ENCODE data around the gene MRPL10.
"Not testable (repeated sequence)": the region's sequence is repeated elsewhere in the genome, so short reads cannot be mapped to it uniquely, and the experiment has no call there.

The MRPL10 gene

GRCh38 chr17:47785538-47786123 is 45.7 kb downstream of the MRPL10 start:
- DNase-seq = no peak

GRCh38 chr17:47781397-47781796 is 49.9 kb downstream of the MRPL10 start:
- no peak for DNase-seq

GRCh38 chr17:47778184-47778635 is 53.1 kb downstream of the MRPL10 start:
- no peak for DNase-seq

GRCh38 chr17:47776330-47777197 is 54.8 kb downstream of the MRPL10 start:
- DNase-seq = no peak

- DNase-seq = no peak
These were observed 56.3 kb downstream of the MRPL10 start for GRCh38 chr17:47774987-47775580.

GRCh38 chr17:47774331-47774730 is 57.0 kb downstream of the MRPL10 start:
- DNase-seq = no peak

- DNase-seq = not testable (repeated sequence)
These were observed 57.7 kb downstream of the MRPL10 start for GRCh38 chr17:47773649-47774048.
